K562 (cell line): ENCODE data around the gene SZT2. TPM values are rescaled to one million over a fixed set of nuclear protein-coding genes. Genes with fewer than 3 reads are reported as not detected.

Experiments used
- ATAC-seq: fragments of 200-7000 bp; cut with Tn5 transposase; 3 replicates; pipeline ENCODE4 v1.9.1; 2020; ENCODE audit warnings: moderate library complexity
- BruUV-seq: library from RNA; stranded (reverse); fragments of 400-500 nt; replicated peaks from 2 replicates; lab custom pipeline; 2021; lab: Mats Ljungman, UMichigan
- CTCF ChIA-PET: fragments of 300-600 bp; formaldehyde crosslinking; extraction: SDS; loops from one replicate; lab custom pipeline; 2021; ENCODE audit warnings: low intra/inter-chr PET ratio; lab: Yijun Ruan, JAX
- POLR2A ChIA-PET: fragments of 300-600, 350-650 bp; sonication (Branson Sonifier 250); formaldehyde crosslinking; extraction: SDS; loops from one replicate; lab custom pipeline; 2021; ENCODE audit warnings: antibody characterized with exemption, inconsistent platforms; lab: Yijun Ruan, JAX
- DNase-seq, 4 experiments: peaks; one replicate each; pipeline versions ENCODE4 v3.0.0 to v3.0.0-alpha.2; 2011 to 2018; ENCODE audit warnings: low spot score in 3 of 4, mixed read lengths in 3 of 4; ENCODE audit errors: extremely low read depth in 1 of 4
- FAIRE-seq: peaks from 2 replicates; lab custom pipeline; 2011; peaks lifted over from hg19 to GRCh38; lab: Jason Lieb, UNC
- H2AFZ ChIP-seq: 2 replicates; pipeline ENCODE4 v1.6.0; 2011; ENCODE audit warnings: low read depth, low read length, control low read depth, inconsistent platforms
- H3K27ac ChIP-seq: fragments of 200-600 bp; 3 replicates; pipeline ENCODE4 v1.8.0; 2011; ENCODE audit warnings: low read depth, mild to moderate bottlenecking, control low read depth, inconsistent platforms, low read length, moderate library complexity, mixed read lengths; ENCODE audit errors: extremely low read depth
- H3K27me3 ChIP-seq, 2 experiments: fragments of 300-600 bp in 1 of 2; 2 replicates in 1 of 2; 3 replicates in 1 of 2; pipeline versions ENCODE4 v1.6.0 to v1.8.0; 2011; ENCODE audit warnings: inconsistent platforms in 2 of 2, low read length in 2 of 2, mild to moderate bottlenecking in 1 of 2, mixed read lengths in 1 of 2, moderate library complexity in 1 of 2; ENCODE audit not compliant: control insufficient read depth in 2 of 2, insufficient read depth in 2 of 2
- H3K36me3 ChIP-seq: fragments of 300-600 bp; 3 replicates; pipeline ENCODE4 v1.8.0; 2011; ENCODE audit warnings: mild to moderate bottlenecking, low read length, inconsistent platforms; ENCODE audit not compliant: control insufficient read depth, insufficient read depth
- H3K4me1 ChIP-seq, 2 experiments: fragments of 200-600 bp in 1 of 2; replicated peaks in 1 of 2; 2 replicates in 1 of 2; 3 replicates in 1 of 2; pipeline versions ENCODE4 v1.5.1 to v1.8.0; 2011; ENCODE audit warnings: inconsistent platforms in 2 of 2, low read length in 2 of 2, mild to moderate bottlenecking in 1 of 2, mixed read lengths in 1 of 2, moderate library complexity in 1 of 2; ENCODE audit not compliant: control insufficient read depth in 2 of 2, insufficient read depth in 2 of 2
- H3K4me2 ChIP-seq: 2 replicates; pipeline ENCODE4 v1.6.1; 2011; ENCODE audit warnings: low read length, control low read depth, inconsistent platforms, mixed read lengths; ENCODE audit not compliant: insufficient read depth
- H3K4me3 ChIP-seq: fragments of 200-600 bp; sonication (generic), shearing (Covaris generic); 2 replicates; pipeline ENCODE4 v1.5.1; 2016; ENCODE audit warnings: control low read depth, inconsistent platforms
- H3K79me2 ChIP-seq: fragments of 200-600 bp; 3 replicates; pipeline ENCODE4 v1.8.0; 2011; ENCODE audit warnings: low read length, inconsistent platforms; ENCODE audit not compliant: control insufficient read depth, insufficient read depth
- H3K9ac ChIP-seq, 2 experiments: 2 replicates each; pipeline versions ENCODE4 v1.6.0 to v1.6.1; 2011; ENCODE audit warnings: low read depth in 2 of 2, low read length in 2 of 2, control low read depth in 1 of 2, inconsistent platforms in 1 of 2, mild to moderate bottlenecking in 1 of 2, mixed read lengths in 1 of 2; ENCODE audit not compliant: insufficient read depth in 1 of 2
- H3K9me1 ChIP-seq: one replicate; pipeline ENCODE4 v1.6.0; 2011; ENCODE audit warnings: inconsistent platforms, mild to moderate bottlenecking, low read length, moderate library complexity; ENCODE audit not compliant: control insufficient read depth, insufficient read depth
- H3K9me3 ChIP-seq: replicated peaks from 2 replicates; pipeline ENCODE4 v1.5.1; 2011; ENCODE audit warnings: low read depth, low read length, inconsistent platforms; ENCODE audit not compliant: control insufficient read depth, insufficient read depth
- H4K20me1 ChIP-seq: replicated peaks from 2 replicates; pipeline ENCODE4 v1.6.1; 2011; ENCODE audit warnings: low read length, inconsistent platforms, mixed read lengths; ENCODE audit not compliant: control insufficient read depth, insufficient read depth
- GABPB2 ChIP-seq: fragments of 250-450 bp; sonication (Bioruptor Pico); conservative IDR thresholded peaks from 2 replicates; pipeline ENCODE4 v1.5.1; 2021; ENCODE audit warnings: mild to moderate bottlenecking
- HSF4 ChIP-seq: fragments of 250-450 bp; sonication (Bioruptor Pico); IDR thresholded peaks from 2 replicates; pipeline ENCODE4 v2.1.2; 2022; ENCODE audit warnings: mild to moderate bottlenecking, moderate library complexity, borderline replicate concordance
- JUN ChIP-seq, 2 experiments: sonication (generic) in 1 of 2; formaldehyde crosslinking in 1 of 2; IDR thresholded peaks; 2 replicates each; pipeline versions ENCODE4 v1.6.1 to v1.8.0; 2012 to 2022; ENCODE audit warnings: borderline replicate concordance in 2 of 2, mild to moderate bottlenecking in 2 of 2, improper control_type of control experiment in 1 of 2, low read depth in 1 of 2, low read length in 1 of 2, missing genetic modification reagents in 1 of 2
- NR4A1 ChIP-seq, 2 experiments: fragments of 250-450 bp in 1 of 2; fragments of 450-650 bp in 1 of 2; sonication (Bioruptor Pico) in 1 of 2; IDR thresholded peaks; 2 replicates each; pipeline versions ENCODE4 v1.4.0 to v1.6.1; 2016 to 2020; ENCODE audit warnings: mild to moderate bottlenecking in 2 of 2, missing compliant biosample characterization in 1 of 2, missing genetic modification characterization in 1 of 2, moderate library complexity in 1 of 2
- PCBP1 ChIP-seq: fragments of 200-400 bp; formaldehyde crosslinking; IDR thresholded peaks from 2 replicates; pipeline ENCODE4 v1.6.1; 2018; ENCODE audit warnings: mild to moderate bottlenecking, low read depth, low read length; ENCODE audit not compliant: poor library complexity, severe bottlenecking
- POLR2G ChIP-seq: fragments of 200-400 bp; formaldehyde crosslinking; IDR thresholded peaks from 2 replicates; pipeline ENCODE4 v1.6.1; 2017; ENCODE audit warnings: low read depth, mild to moderate bottlenecking, antibody characterized with exemption, low read length, moderate library complexity
- SUPT5H ChIP-seq: fragments of 450-650 bp; IDR thresholded peaks from 2 replicates; pipeline ENCODE4 v1.6.1; 2016
- WGBS: fragments of 100-300 bp; shearing (Covaris generic); methylation state at CpG from one replicate; pipeline ENCODE4 v1.1.6; 2016; ENCODE audit warnings: low coverage, mixed read lengths; ENCODE audit not compliant: insufficient coverage; ENCODE audit errors: missing lambda C conversion rate; 5-methylcytosine and 5-hydroxymethylcytosine counted together
- in situ Hi-C: fragments of 300-500 bp; cut with MboI; formaldehyde crosslinking; loops from 4 replicates; pipeline ENCODE4 v1.15.0; 2018; ENCODE audit warnings: inconsistent platforms, mixed read lengths
- intact Hi-C: fragments of 100-400 bp; cut with micrococcal nuclease; formaldehyde crosslinking; loops from 2 replicates; pipeline ENCODE4 v1.14.2; 2022
- polyA plus RNA-seq, 8 experiments: library from polyadenylated mRNA; depleted of rRNA in 4 of 8; stranded (reverse) in 5 of 8; unstranded in 3 of 8; fragments of >200 nt; fragmentation: Nextera tagmentation in 2 of 8; fragmentation: Illumina TruSeq in 1 of 8; extraction: Ambion mirVana in 2 of 8; extraction: Trizol in 1 of 8; gene quantifications; 2 replicates each; pipeline versions ENCODE4 v1.2.1 to v1.2.3, GENCODE V29; 2011 to 2014; ENCODE audit warnings: inconsistent platforms in 1 of 8, missing spikeins in 1 of 8
- total RNA-seq, 7 experiments: library from RNA; depleted of rRNA in 6 of 7; stranded (reverse); fragments of >200 nt in 6 of 7; fragmentation: Illumina TruSeq in 2 of 7; extraction: Trizol in 2 of 7; gene quantifications; 2 replicates each; pipeline versions ENCODE4 v1.2.1 to v1.2.3, GENCODE V29; 2011 to 2021; ENCODE audit warnings: low replicate concordance in 1 of 7

Gene SZT2
- total and polyA plus RNA-seq, 9 of the 15 experiments (the other 6 are each of a cell fraction or from before 2014, with no cell fraction given), result 0.88 to 31.0 (median 12.8) TPM

GRCh38 chr1:43449708-43450069 is 60.0 kb downstream of the SZT2 start:
- Histone ChIP-seq H3K36me3 (peaks cover 52% of the 10 kb centered on the region; the same call in 2 of the 3 replicates), H3K4me1 (peaks cover 7 to 22% of the 10 kb centered on the region in 2 experiments; a peak in 4 of 5 replicates), H3K79me2 (no peaks in the 10 kb centered on the region), H3K27me3 (no peaks in the 10 kb centered on the region), H3K27ac (no peak overlapping the region), H3K4me2 (no peak overlapping the region), H3K4me3 (no peak overlapping the region), H2AFZ (no peak overlapping the region), H4K20me1 (peaks cover 4% of the 10 kb centered on the region; the same call in 1 of the 2 replicates), H3K9ac (0 out of 4 replicates have a peak overlapping the region, but pooled peaks of 1 of the 2 experiments have one; percentile 55), H3K9me3 (no peaks in the 10 kb centered on the region), H3K9me1 (peaks cover under 1% of the 10 kb centered on the region)
- intact Hi-C loops, result no loop called here
- ATAC-seq (no peak), DNase-seq (no peak), FAIRE-seq (no peak)
- ChIA-PET CTCF (no interaction called here), POLR2A (interaction anchor here (1.2 kb wide), 1 partner anchor 9 kb away, joined by 7 read pairs; no protein-coding TSS in a partner anchor)
- in situ Hi-C loops, result no loop called here
- WGBS, result 69% methylated on average over 5 of the region's 5 CpGs
- BruUV-seq, result no TSS peak
- TF ChIP-seq PCBP1 (no peak), GABPB2 (CRISPR knock-in tag) (no peak)

DNA sequence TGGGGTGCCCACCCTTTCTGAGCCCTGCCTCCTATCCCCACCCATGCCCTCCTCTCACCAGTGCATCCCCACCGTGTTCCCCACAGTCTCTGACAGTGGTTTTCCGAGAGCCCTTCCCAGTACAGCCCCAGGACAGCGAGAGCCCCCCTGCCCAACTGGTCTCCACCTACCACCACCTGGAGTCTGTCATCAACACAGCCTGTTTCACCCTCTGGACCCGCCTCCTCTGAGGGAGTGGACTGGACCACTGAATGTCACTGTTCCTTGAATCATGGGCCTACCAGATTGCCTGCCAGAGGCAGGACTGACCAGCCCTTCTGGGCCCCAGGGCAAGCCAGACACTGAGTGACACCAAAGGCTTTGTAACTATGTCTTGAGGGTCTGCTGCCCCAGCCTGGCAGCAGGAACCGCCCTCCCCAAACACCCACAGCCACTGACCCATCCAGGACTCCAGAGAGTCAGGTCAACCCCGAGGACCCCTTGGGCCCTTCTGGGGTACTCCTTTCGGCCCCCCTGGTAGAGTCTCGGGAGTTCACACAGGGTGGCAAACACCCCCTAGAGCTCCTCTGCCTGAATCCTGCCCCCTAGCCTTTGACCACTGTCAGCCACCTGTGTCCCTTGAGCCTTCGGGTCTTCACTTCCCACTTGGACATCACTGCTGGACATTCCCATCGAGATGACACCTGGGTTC is 60.7 kb downstream of the SZT2 start:
- no peak overlapping the region for H3K27ac ChIP-seq
- H4K20me1 ChIP-seq, result 0 out of 2 replicates have a peak, but pooled peaks cover 4% of the 10 kb centered on the region
- TF ChIP-seq JUN (IDR thresholded peaks at IDR 0.05; ENCODE audit: borderline replicate concordance, low read depth, low read length), result no peak
- TF ChIP-seq JUN (CRISPR knock-in tag; IDR thresholded peaks at IDR 0.05; ENCODE audit: borderline replicate concordance), result no peak
- TF ChIP-seq POLR2G, result 0 out of 2 replicates have a peak, but pooled peaks have one; percentile 1
- TF ChIP-seq HSF4 (CRISPR knock-in tag), result no peak
- TF ChIP-seq NR4A1 (CRISPR knock-in tag; IDR thresholded peaks at IDR 0.05), result no peak
- TF ChIP-seq NR4A1 (tag; IDR thresholded peaks at IDR 0.05), result no peak
- no peak for TF ChIP-seq SUPT5H
- H3K27me3 ChIP-seq, result no peaks in the 10 kb centered on the region
- in situ Hi-C loops (no loop called here), intact Hi-C loops (no loop called here)
- DNase-seq, result no peak
- peaks cover 52% of the 10 kb centered on the region; the same call in 2 of the 3 replicates for H3K36me3 ChIP-seq
- no peak overlapping the region for H3K4me3 ChIP-seq
- CTCF ChIA-PET, result interaction anchor here (0.6 kb wide), 1 partner anchor 519 kb away, joined by 3 read pairs; no protein-coding TSS in a partner anchor
- no peaks in the 10 kb centered on the region for H3K9me3 ChIP-seq
- peaks cover 0 to 16% of the 10 kb centered on the region in 2 experiments; a peak in 4 of 5 replicates for H3K4me1 ChIP-seq
- H3K4me2 ChIP-seq, result no peak overlapping the region
- H2AFZ ChIP-seq, result no peak overlapping the region
- POLR2A ChIA-PET, result interaction anchor here (0.7 to 1.0 kb wide), 2 partner anchors 15 to 73 kb away, joined by 3 read pairs; no protein-coding TSS in a partner anchor
- H3K79me2 ChIP-seq, result no peaks in the 10 kb centered on the region
- BruUV-seq, result no TSS peak
- H3K9me1 ChIP-seq, result no peaks in the 10 kb centered on the region
- 72% methylated on average over 10 of the region's 10 CpGs for WGBS
- no peak for FAIRE-seq
- no peak overlapping the region for H3K9ac ChIP-seq
- ATAC-seq, result no peak
